Measurements from ENCODE around the gene EIF1AX. TPM values are rescaled to one million over a fixed set of nuclear protein-coding genes. Genes with fewer than 3 reads are reported as not detected.
A peak's percentile ranks its signal among the peaks of the same experiment; 100 is the strongest.
"Not testable (repeated sequence)": the region's sequence is repeated elsewhere in the genome, so short reads cannot be mapped to it uniquely, and the experiment has no call there.

Gene EIF1AX, protein sequence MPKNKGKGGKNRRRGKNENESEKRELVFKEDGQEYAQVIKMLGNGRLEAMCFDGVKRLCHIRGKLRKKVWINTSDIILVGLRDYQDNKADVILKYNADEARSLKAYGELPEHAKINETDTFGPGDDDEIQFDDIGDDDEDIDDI
- total RNA-seq: 100 to 1,000 TPM in 1 of 2 donors, 10 to 100 TPM in 1; 93.4 to 112 TPM

DNA sequence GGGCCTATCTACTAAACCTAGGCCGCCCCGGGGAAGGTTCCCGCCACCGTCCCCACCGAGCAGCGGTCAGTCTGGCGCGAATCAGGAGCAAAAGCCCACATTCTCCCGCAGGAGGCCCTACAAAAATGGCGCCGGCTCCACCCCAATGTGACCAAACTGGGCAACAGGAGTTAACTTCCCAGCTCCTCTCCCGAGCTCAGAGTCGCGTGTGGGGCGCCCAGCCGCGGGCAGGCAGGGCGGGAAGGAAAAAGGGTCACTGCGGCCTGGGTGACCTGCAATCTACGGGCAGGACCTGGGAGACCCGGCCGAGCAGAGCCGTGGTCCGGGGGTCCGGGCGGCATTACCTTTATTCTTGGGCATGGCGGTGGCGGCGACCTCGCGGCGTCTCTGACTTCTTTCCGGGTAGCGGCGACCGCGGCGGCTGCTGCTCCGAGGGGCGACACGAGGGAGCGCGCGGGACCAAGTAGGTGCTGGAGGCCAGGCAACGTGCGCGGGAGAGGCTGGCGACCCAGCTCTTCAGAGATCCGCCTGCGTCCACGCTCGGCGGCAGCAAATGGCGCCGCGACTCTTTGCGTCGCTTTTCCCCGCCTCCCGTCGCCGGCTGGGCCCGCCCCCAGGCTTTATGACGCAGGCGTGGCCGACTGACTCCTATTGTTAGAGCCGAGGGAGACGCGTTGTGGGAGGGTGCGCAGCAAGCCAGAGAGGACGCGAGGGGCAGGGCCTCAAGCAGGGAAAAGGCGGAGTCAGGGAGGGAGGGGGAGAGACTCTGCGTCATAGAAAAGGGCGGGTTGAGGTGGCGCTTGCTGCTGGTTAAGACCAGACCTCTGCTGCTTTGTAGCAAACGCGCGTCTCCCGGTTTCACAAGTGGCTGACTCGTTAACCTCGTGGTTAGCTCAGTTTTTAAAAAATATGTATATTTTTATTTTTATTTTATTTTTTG lies at the start of gene EIF1AX:
Gene EIF1AX, minus strand, starts transcription at position 558 of the 940 bp plus-strand sequence. Its CDS starts 198 bp downstream, at position 360.
- ATAC-seq (peak; percentile 100), DNase-seq (ENCODE audit: low spot score) (peak; percentile 99)
- Mint-ChIP-seq H3K27me3 (no peaks in the 10 kb centered on the region), H3K27ac (peak within 1 kb of the TSS; percentile 77 to 89), H3K4me3 (peak within 1 kb of the TSS; percentile 87), H3K4me1 (ENCODE audit: low read depth in 2 of 2) (peaks cover 28 to 32% of the 10 kb centered on the region in 2 donors), H3K9me3 (no peaks in the 10 kb centered on the region), H3K36me3 (peaks cover 4% of the 10 kb centered on the region)

DNA sequence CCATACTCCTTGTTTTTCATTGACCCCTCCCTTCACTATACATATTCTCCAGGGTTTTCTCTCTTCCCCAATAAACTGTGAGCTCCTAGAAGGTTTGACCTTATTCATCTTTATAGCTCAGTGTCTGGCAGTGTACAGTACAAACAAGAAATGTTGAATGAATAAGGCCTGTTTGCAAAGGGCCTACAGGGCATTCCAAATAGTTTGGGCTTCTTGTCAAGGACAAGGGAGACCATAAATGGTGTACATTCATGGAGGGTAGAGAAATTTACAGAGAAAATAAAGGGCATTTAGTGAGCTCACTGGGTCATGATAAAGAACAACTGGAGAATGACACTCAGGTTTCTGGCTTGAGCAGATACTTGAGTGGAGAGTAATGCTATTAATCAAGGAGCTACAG lies 47.5 kb upstream of the EIF1AX start:
- Mint-ChIP-seq H3K4me1 (ENCODE audit: low read depth in 2 of 2) (no peaks in the 10 kb centered on the region), H3K27ac (no peak overlapping the region), H3K27me3 (peaks cover 0 to 5% of the 10 kb centered on the region in 2 donors), H3K36me3 (peaks cover 6% of the 10 kb centered on the region), H3K4me3 (no peak overlapping the region), H3K9me3 (no peaks in the 10 kb centered on the region)
- DNase-seq (ENCODE audit: low spot score): no peak
- no peak for ATAC-seq

DNA sequence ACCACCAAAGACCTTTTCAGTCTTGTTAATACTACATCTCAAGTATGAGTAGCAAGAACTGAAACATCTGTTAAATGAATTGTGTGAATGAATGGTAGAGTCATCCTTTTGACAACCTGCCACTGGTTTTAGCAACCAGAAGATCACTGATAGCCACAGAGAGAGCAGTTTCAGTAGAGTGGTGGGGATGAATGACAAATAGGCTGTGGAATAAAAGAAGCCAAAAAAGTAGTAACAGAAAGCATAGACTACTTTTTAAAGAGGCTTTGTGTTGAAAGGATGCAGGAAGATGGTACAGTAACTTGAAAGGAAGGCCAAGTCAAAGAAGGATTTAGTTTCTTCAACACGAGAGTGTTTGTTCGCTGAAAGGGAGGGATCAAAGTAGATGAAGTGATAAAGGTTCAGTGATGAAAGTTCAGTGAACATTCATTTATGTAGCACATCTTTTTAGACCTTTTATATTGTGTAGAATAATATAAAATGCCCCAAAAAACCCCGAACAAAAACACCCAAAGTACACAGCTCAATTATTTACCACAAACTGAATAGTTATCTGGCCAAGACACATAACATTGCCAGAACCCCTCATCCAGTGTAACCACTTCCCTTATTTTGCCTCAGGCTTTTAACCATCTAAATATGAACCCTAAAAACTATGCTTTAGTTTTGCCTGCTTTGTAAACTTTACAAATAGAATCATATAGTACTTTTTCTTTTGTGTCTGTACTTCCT lies 40.1 kb upstream of the EIF1AX start:
- H3K36me3 Mint-ChIP-seq: peaks cover 14% of the 10 kb centered on the region
- H3K4me3 Mint-ChIP-seq: peak overlapping the region; percentile 8
- ATAC-seq (peak in 1 of 2 donors; percentile 64), DNase-seq (ENCODE audit: low spot score) (no peak)
- peak overlapping the region; percentile 57 to 67 for H3K27ac Mint-ChIP-seq
- peaks cover 4 to 25% of the 10 kb centered on the region in 2 donors for H3K4me1 Mint-ChIP-seq (ENCODE audit: low read depth in 2 of 2)
- H3K27me3 Mint-ChIP-seq: peaks cover 0 to 7% of the 10 kb centered on the region in 2 donors
- H3K9me3 Mint-ChIP-seq: no peaks in the 10 kb centered on the region

DNA sequence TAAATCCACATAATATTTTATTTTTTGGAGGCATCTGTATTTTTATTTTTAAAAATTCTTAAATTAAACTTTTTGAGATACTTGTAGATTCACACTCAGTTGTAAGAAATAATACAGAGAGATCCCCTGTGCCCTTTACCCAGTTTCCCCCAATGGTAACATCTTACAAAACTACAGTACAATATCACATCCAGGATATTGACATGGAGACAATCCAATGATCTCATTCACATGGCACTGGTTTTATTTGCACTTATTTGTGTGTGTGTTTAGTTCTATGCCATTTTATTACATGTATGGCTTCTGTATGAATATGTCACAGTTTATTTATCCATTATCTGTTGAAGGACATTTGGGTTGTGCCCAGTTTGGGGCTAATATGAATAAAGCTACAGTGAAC lies 35.5 kb upstream of the EIF1AX start:
- no peak overlapping the region for H3K27ac Mint-ChIP-seq
- no peaks in the 10 kb centered on the region for H3K9me3 Mint-ChIP-seq
- H3K36me3 Mint-ChIP-seq: peaks cover 14% of the 10 kb centered on the region
- ATAC-seq (no peak), DNase-seq (ENCODE audit: low spot score) (no peak)
- peaks cover 0 to 7% of the 10 kb centered on the region in 2 donors for H3K27me3 Mint-ChIP-seq
- H3K4me1 Mint-ChIP-seq (ENCODE audit: low read depth in 2 of 2): peaks cover 4 to 17% of the 10 kb centered on the region in 2 donors
- no peak overlapping the region for H3K4me3 Mint-ChIP-seq

DNA sequence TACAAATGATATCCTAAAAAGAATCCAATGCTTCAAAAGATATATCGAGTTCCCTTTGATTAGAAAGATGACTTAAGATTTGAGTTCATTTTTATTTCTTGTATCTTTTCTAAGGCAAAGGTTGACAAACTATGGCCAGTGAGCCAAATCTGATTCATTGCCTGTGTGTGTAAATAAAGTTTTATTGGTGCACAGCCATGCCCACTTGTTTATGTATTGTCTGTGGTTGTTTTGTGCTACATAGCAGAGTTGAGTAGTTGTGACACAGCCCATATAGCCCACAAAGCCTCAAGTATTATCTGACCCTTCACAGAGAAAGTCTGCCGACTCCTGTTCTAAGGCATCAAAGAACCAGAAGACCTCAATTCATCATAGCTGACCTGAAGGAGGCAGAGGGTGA lies 32.2 kb upstream of the EIF1AX start:
- Mint-ChIP-seq H3K9me3 (no peaks in the 10 kb centered on the region), H3K36me3 (peaks cover 3% of the 10 kb centered on the region), H3K27me3 (peaks cover 0 to 2% of the 10 kb centered on the region in 2 donors), H3K27ac (no peak overlapping the region), H3K4me1 (ENCODE audit: low read depth in 2 of 2) (peaks cover 0 to 3% of the 10 kb centered on the region in 2 donors), H3K4me3 (no peak overlapping the region)
- DNase-seq (ENCODE audit: low spot score) (no peak), ATAC-seq (no peak)

DNA sequence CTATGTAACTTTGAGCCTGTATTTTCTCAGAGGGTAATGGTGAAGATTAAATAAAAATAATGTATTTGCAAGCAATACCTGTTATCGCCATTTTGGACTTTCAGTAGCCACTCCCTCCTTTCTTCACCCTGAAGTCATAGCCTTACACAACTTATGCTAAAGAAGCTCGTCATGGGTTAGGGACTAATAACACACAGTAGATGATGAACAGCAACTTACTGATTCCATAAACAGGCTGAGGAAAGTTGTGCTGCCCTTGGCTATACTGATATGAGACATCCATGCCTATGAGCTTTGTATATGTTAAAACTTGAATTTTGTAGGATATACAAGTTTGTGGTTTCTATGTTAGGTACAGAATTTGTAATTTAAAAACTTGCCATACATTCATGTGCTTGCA lies 31.7 kb upstream of the EIF1AX start:
- Mint-ChIP-seq H3K27me3 (peaks cover 0 to 1% of the 10 kb centered on the region in 2 donors), H3K9me3 (no peaks in the 10 kb centered on the region), H3K27ac (no peak overlapping the region), H3K4me3 (no peak overlapping the region), H3K36me3 (peaks cover 1% of the 10 kb centered on the region), H3K4me1 (ENCODE audit: low read depth in 2 of 2) (no peaks in the 10 kb centered on the region)
- ATAC-seq: no peak
- DNase-seq (ENCODE audit: low spot score): no peak

DNA sequence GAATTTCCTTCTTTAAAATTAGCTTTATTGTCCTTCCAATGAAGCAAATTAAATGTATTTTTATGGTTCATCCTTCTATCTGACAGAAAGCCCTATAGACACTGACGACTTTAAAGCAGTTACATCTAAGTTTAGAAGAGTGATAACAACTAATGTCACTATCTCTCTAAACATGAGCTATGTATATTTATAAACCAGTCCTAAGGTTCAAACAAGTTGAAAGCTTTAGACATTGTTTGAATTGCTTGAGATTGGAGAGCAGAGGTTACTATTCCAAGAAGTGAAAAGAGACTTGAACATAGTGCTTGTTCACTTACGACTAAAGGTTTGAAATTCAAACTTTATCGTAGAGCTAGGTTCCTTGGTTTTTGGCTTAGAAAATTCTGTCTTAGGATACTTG lies 30.2 kb upstream of the EIF1AX start:
- DNase-seq (ENCODE audit: low spot score) (no peak), ATAC-seq (no peak)
- H3K27ac Mint-ChIP-seq: no peak overlapping the region
- no peak overlapping the region for H3K4me3 Mint-ChIP-seq
- no peaks in the 10 kb centered on the region for H3K9me3 Mint-ChIP-seq
- peaks cover 6% of the 10 kb centered on the region for H3K36me3 Mint-ChIP-seq
- no peaks in the 10 kb centered on the region for H3K4me1 Mint-ChIP-seq (ENCODE audit: low read depth in 2 of 2)
- peaks cover 0 to 4% of the 10 kb centered on the region in 2 donors for H3K27me3 Mint-ChIP-seq

DNA sequence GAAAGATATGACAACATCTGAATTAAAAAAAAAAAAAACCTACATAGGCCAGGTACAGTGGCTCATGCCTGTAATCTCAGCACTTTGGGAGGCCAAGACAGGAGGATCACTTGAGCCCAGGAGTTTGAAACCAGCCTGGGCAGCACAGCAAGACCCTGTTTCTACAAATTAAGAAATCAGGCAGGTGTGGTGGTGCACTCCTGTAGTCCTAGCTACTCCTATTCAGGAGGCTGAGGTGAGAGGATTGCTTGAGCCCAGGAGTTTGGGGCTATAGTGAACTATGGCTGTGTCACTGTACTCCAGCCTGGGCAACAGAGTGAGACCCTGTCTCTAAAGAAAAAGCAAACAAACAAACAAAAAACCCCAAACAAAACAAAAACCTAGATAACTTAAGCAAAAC lies 20.9 kb upstream of the EIF1AX start:
- not testable (repeated sequence) for H3K9me3 Mint-ChIP-seq; DNase-seq (ENCODE audit: low spot score); H3K27ac Mint-ChIP-seq; H3K27me3 Mint-ChIP-seq; H3K4me3 Mint-ChIP-seq; H3K4me1 Mint-ChIP-seq (ENCODE audit: low read depth in 2 of 2); ATAC-seq
- H3K36me3 Mint-ChIP-seq: peaks cover 15% of the 10 kb centered on the region

DNA sequence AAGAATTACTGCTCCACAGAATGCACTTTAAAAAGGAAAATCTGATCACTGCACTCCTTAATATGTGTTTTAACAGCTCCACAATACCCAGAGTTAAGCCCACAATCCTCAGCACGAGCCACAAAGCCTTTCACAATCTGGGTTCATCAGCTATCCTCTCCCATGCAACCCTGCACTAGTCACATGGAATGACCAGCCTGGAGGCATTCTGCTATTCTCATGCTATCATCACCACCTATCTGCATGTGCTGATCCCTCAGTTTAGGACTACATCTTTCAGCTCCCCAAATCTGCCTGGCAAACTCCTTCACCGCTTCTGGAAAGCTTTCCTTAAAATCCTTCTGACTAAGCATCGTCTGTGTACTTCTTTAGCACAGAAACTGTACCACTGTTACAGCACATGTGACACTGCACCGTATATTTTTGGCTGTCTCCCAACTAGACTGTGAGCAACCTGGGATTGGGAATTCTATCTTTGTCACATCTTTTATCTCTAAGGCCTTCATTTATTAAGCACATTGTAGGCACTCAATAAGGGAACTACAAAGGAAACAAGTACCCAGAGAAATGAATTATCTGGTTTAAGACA lies 18.3 kb upstream of the EIF1AX start:
- Mint-ChIP-seq H3K36me3 (peaks cover 18% of the 10 kb centered on the region), H3K9me3 (no peaks in the 10 kb centered on the region), H3K27me3 (peaks cover 0 to 9% of the 10 kb centered on the region in 2 donors), H3K4me1 (ENCODE audit: low read depth in 2 of 2) (peaks cover 3 to 6% of the 10 kb centered on the region in 2 donors), H3K27ac (no peak overlapping the region), H3K4me3 (no peak overlapping the region)
- DNase-seq (ENCODE audit: low spot score): no peak
- ATAC-seq: no peak

DNA sequence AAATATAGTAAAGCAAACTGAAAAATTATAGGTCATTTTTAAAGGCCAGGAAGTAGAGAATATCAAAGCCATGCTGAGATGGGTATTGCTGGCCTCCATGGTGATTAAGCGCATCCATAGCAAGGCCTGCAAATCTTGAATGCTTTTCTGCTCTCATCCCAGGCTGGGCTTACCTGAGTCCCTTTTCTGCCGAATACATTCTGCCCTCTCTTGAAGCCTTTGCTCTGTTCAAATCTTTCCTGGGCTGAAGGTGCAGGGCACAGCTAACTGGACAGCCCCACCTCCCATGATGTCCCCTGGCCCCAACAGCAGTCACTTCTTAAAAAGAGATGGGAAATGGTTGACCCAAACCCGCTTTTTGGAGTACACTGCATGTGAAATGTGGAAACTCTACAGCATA lies 10.1 kb upstream of the EIF1AX start:
- Mint-ChIP-seq H3K4me3 (no peak overlapping the region), H3K9me3 (no peaks in the 10 kb centered on the region), H3K27me3 (peaks cover 0 to 3% of the 10 kb centered on the region in 2 donors), H3K4me1 (ENCODE audit: low read depth in 2 of 2) (peaks cover 0 to 3% of the 10 kb centered on the region in 2 donors), H3K36me3 (peaks cover 5% of the 10 kb centered on the region), H3K27ac (no peak overlapping the region)
- no peak for ATAC-seq
- DNase-seq (ENCODE audit: low spot score): no peak

DNA sequence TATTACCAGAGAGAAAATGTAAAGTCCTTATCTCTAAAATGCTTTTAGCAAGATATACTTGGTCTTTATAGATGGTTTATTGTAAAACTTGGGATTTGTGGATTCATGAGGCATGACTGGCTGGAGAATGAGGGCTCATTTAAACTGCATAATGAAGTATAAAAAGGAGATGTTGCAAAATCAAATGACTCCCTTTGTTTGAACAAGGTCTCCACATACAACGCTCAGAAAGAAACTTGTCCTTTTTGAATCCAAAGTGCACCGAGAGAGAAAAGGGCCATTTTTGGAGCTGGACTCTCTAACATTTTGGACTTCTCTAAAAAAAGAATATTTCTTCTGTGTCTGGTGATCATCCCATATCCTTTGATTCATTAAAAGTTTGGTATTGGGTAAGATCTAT lies 7.7 kb upstream of the EIF1AX start:
- H3K36me3 Mint-ChIP-seq: peaks cover 5% of the 10 kb centered on the region
- peaks cover 0 to 3% of the 10 kb centered on the region in 2 donors for H3K27me3 Mint-ChIP-seq
- no peak for ATAC-seq
- H3K4me3 Mint-ChIP-seq: no peak overlapping the region
- no peak overlapping the region for H3K27ac Mint-ChIP-seq
- no peaks in the 10 kb centered on the region for H3K9me3 Mint-ChIP-seq
- no peak for DNase-seq (ENCODE audit: low spot score)
- peaks cover 6 to 10% of the 10 kb centered on the region in 2 donors for H3K4me1 Mint-ChIP-seq (ENCODE audit: low read depth in 2 of 2)

DNA sequence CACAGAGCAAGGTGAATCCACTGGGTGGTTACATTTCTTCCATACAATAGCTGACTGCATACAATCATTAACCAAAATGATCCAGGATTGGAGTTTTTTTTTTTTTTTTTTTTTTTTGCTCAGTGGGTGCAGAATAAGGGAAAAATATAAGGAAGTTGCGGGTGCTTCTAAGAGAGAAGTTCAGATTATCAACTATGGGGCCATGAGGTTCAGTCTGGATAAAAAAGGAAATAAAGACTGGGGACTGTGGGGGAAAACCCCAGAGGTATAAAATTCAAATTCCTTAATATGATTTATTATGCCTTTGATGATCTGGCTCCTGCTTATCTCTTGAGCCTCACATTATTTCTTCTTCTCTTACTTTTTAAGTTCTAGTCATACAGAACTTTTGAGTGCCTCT lies 5.9 kb upstream of the EIF1AX start:
- Mint-ChIP-seq H3K9me3 (no peaks in the 10 kb centered on the region), H3K27me3 (peaks cover 0 to 3% of the 10 kb centered on the region in 2 donors), H3K27ac (no peak overlapping the region), H3K4me1 (ENCODE audit: low read depth in 2 of 2) (peaks cover 6 to 16% of the 10 kb centered on the region in 2 donors), H3K36me3 (peaks cover 2% of the 10 kb centered on the region), H3K4me3 (no peak overlapping the region)
- ATAC-seq: no peak
- no peak for DNase-seq (ENCODE audit: low spot score)

DNA sequence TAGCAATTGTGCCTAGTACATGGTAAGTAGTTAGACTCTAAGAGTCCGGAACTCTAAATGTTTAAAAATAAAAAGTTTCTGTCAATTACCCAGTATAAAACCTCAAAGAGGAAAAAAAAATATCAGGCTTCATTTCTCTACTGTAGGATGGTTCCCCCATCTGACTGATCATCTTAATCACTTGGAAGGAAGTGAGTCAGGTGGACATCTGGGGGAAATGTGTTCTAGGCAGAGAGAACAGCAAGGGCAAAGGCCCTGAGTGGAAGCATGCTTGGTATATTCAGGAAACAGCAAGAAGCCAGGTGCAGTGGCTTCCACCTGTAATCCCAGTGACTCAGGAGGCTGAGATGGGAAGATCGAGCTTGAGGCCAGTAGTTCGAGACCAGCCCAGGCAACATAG lies 2.9 kb upstream of the EIF1AX start:
- no peak overlapping the region for H3K27ac Mint-ChIP-seq
- no peak for ATAC-seq
- H3K27me3 Mint-ChIP-seq: peaks cover 0 to 3% of the 10 kb centered on the region in 2 donors
- H3K4me1 Mint-ChIP-seq (ENCODE audit: low read depth in 2 of 2): peaks cover 20 to 28% of the 10 kb centered on the region in 2 donors
- no peaks in the 10 kb centered on the region for H3K9me3 Mint-ChIP-seq
- H3K4me3 Mint-ChIP-seq: no peak overlapping the region
- DNase-seq (ENCODE audit: low spot score): no peak
- peaks cover 4% of the 10 kb centered on the region for H3K36me3 Mint-ChIP-seq
